Uterus (tissue), 4 donors: ENCODE results near the gene KCNMA1. TPM values are rescaled to one million over a fixed set of nuclear protein-coding genes. Genes with fewer than 3 reads are reported as not detected.
A peak's percentile ranks its signal among the peaks of the same experiment; 100 is the strongest.

Experiments
- DNase-seq, 2 donors: peaks; one replicate each; pipeline ENCODE4 v3.0.0-alpha.2; 2019 to 2020
- H3K27ac ChIP-seq, 2 donors: fragments of 200-600 bp; sonication (generic); 1 replicate in 1 of 2; 2 replicates in 1 of 2; pipeline ENCODE4 v1.5.1; 2016 to 2018
- H3K27me3 ChIP-seq, 2 donors: fragments of 200-600 bp; sonication (generic); one replicate each; pipeline ENCODE4 v1.5.1; 2018 to 2019; ENCODE audit warnings: control low read depth in 1 of 2
- H3K36me3 ChIP-seq, 2 donors: fragments of 200-600 bp; sonication (generic); one replicate each; pipeline ENCODE4 v1.5.1; 2019; ENCODE audit warnings: control low read depth in 1 of 2
- H3K4me1 ChIP-seq, 2 donors: fragments of 200-600 bp; sonication (generic); one replicate each; pipeline ENCODE4 v1.5.1; 2018 to 2019; ENCODE audit warnings: control low read depth in 1 of 2
- H3K4me3 ChIP-seq, 2 donors: fragments of 200-600 bp; sonication (generic); 1 replicate in 1 of 2; 2 replicates in 1 of 2; pipeline ENCODE4 v1.5.1; 2018 to 2019; ENCODE audit warnings: mild to moderate bottlenecking in 1 of 2
- H3K9me3 ChIP-seq, 2 donors: fragments of 200-600 bp; sonication (generic); one replicate each; pipeline ENCODE4 v1.5.1; 2019; ENCODE audit warnings: control low read depth in 1 of 2
- POLR2A ChIP-seq, 2 donors: fragments of 450-650 bp; IDR thresholded peaks; one replicate each; pipeline ENCODE4 v1.6.1; 2016; ENCODE audit warnings: antibody characterized with exemption in 2 of 2, mild to moderate bottlenecking in 1 of 2, moderate library complexity in 1 of 2
- intact Hi-C: fragments of 100-400 bp; cut with DNase I; formaldehyde crosslinking; loops from one replicate; pipeline ENCODE4 v1.15.1; 2023; ENCODE audit warnings: low total_unique reads
- total RNA-seq, 4 donors: library from RNA; depleted of rRNA in 3 of 4; stranded (reverse); fragments of >200 nt in 3 of 4; gene quantifications; one replicate each; pipeline versions ENCODE4 v1.1.0 to v1.2.4, GENCODE V29; 2014 to 2023
- TF ChIP-seq, protein P1 (sequence below), 4 experiments: fragments of 200-600 bp in 2 of 4; fragments of 450-650 bp in 2 of 4; sonication (generic) in 2 of 4; IDR thresholded peaks; one replicate each; pipeline ENCODE4 v1.5.1; 2016 to 2019; ENCODE audit warnings: antibody characterized with exemption in 4 of 4, mild to moderate bottlenecking in 2 of 4, moderate library complexity in 1 of 4
- donor health status: DM: yes; HTN: yes; CAD: no.

The KCNMA1 gene
- total RNA-seq, 4 donors from 2014 or later, result 86.2 to 236 (median 164) TPM

DNA sequence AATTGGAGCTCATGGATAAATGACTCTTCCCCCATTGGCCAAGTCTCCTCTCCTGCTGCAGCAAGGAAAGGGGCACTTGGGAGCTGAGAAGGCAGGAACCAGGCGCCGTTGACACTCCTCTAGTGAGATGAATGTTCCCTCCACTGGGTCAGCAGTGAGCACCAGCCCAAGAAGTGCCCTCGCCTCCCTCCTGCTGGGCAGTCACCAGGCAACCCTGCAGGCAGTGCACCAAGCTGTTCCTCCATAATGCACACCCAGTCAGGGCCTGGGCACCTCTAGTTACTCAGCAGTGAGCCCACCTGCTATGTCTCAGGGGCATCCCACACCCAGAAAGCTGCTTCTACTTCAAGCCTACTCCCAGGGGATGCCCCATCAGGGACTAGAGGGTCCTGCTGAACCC, 84.3 kb downstream of the KCNMA1 start:
- peak overlapping the region in 1 of 2 donors; percentile 28 for H3K27ac ChIP-seq

DNA sequence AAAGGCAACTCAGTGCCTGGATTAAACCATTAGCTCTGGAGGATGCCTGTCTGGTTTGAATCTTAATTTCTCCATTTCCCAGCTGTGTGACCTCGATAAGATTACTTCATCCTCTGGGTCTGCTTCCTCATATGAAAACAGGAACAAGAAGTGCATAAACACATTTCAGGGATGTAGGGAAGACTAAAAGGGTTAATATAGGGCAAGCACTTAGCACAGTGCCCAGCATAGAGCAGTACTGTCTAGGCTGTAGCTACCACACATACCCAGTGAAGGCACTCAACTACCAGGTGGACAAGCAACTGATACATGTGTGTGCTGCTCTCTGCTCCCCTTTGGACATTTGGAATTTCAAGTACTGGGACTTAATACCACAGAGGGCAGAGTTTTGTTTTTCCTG, 85.4 kb downstream of the KCNMA1 start:
- H3K36me3 ChIP-seq, result no peaks in the 10 kb centered on the region
- TF ChIP-seq, protein P1, sequence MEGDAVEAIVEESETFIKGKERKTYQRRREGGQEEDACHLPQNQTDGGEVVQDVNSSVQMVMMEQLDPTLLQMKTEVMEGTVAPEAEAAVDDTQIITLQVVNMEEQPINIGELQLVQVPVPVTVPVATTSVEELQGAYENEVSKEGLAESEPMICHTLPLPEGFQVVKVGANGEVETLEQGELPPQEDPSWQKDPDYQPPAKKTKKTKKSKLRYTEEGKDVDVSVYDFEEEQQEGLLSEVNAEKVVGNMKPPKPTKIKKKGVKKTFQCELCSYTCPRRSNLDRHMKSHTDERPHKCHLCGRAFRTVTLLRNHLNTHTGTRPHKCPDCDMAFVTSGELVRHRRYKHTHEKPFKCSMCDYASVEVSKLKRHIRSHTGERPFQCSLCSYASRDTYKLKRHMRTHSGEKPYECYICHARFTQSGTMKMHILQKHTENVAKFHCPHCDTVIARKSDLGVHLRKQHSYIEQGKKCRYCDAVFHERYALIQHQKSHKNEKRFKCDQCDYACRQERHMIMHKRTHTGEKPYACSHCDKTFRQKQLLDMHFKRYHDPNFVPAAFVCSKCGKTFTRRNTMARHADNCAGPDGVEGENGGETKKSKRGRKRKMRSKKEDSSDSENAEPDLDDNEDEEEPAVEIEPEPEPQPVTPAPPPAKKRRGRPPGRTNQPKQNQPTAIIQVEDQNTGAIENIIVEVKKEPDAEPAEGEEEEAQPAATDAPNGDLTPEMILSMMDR (IDR thresholded peaks at IDR 0.05), result no peak
- TF ChIP-seq POLR2A (IDR thresholded peaks at IDR 0.05), result no peak
- H3K9me3 ChIP-seq, result no peaks in the 10 kb centered on the region
- DNase-seq, result no peak
- H3K27ac ChIP-seq, result peak overlapping the region in 1 of 2 donors; percentile 11
- H3K4me3 ChIP-seq, result no peak overlapping the region
- intact Hi-C loops, result no loop called here
- H3K4me1 ChIP-seq, result no peaks in the 10 kb centered on the region
- H3K27me3 ChIP-seq, result no peaks in the 10 kb centered on the region

More for the DNA sequence above, 84.3 kb downstream of the KCNMA1 start:
- H3K36me3 ChIP-seq, result no peaks in the 10 kb centered on the region
- intact Hi-C loops, result no loop called here
- no peak for TF ChIP-seq POLR2A (IDR thresholded peaks at IDR 0.05)
- TF ChIP-seq, protein P1 (IDR thresholded peaks at IDR 0.05), result no peak
- no peaks in the 10 kb centered on the region for H3K27me3 ChIP-seq
- H3K9me3 ChIP-seq, result no peaks in the 10 kb centered on the region
- DNase-seq, result no peak
- no peaks in the 10 kb centered on the region for H3K4me1 ChIP-seq
- no peak overlapping the region for H3K4me3 ChIP-seq

DNA sequence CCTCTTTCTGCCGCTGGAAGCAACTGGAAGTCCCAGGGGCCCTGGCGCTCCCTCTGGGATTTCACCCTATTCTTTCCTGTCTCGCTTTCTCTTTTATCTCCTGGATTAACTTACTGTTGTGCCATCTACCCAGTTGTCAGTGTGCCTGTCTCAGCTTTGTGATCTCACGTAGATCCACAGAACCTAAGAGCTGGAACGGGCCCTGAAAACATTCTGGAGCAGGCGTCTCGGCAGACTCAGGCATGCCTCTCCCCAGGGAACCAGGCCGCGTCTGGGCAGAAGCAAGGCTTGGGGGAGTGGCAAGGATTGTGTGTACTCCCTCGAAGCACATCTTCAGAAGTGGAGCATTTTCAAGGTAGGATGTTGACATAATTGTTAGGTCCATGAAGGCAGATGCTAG, 87.2 kb downstream of the KCNMA1 start:
- Histone ChIP-seq H3K27ac (peak overlapping the region; percentile 32 to 52), H3K4me1 (no peaks in the 10 kb centered on the region), H3K27me3 (no peaks in the 10 kb centered on the region), H3K4me3 (no peak overlapping the region), H3K9me3 (no peaks in the 10 kb centered on the region), H3K36me3 (no peaks in the 10 kb centered on the region)
- no peak for DNase-seq
- intact Hi-C loops, result no loop called here
- TF ChIP-seq, protein P1 (IDR thresholded peaks at IDR 0.05), result no peak
- TF ChIP-seq POLR2A (IDR thresholded peaks at IDR 0.05), result no peak

DNA sequence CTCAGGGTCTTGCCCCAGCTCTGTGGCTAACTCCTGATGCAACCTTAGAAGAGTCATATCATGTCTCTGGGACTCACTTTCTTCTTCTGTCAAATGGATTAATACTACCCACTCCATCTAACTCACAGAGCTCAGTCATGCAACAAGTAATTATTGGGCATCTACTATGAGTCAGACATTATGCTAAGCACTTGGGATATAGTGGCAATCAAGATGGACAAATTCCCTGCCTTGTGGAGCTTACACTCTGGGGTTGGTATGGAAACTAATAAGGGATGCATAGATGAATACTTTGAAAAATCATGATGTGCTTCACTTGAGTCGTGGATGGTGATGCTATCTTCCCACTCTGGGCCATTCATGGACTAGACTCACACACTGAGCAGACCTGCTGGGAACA, 88.9 kb downstream of the KCNMA1 start:
- H3K36me3 ChIP-seq, result no peaks in the 10 kb centered on the region
- TF ChIP-seq, protein P1 (IDR thresholded peaks at IDR 0.05), result no peak
- TF ChIP-seq POLR2A (IDR thresholded peaks at IDR 0.05), result no peak
- H3K27ac ChIP-seq, result no peak overlapping the region
- no peaks in the 10 kb centered on the region for H3K4me1 ChIP-seq
- H3K9me3 ChIP-seq, result no peaks in the 10 kb centered on the region
- H3K27me3 ChIP-seq, result no peaks in the 10 kb centered on the region
- no peak overlapping the region for H3K4me3 ChIP-seq
- intact Hi-C loops, result no loop called here
- DNase-seq, result no peak

DNA sequence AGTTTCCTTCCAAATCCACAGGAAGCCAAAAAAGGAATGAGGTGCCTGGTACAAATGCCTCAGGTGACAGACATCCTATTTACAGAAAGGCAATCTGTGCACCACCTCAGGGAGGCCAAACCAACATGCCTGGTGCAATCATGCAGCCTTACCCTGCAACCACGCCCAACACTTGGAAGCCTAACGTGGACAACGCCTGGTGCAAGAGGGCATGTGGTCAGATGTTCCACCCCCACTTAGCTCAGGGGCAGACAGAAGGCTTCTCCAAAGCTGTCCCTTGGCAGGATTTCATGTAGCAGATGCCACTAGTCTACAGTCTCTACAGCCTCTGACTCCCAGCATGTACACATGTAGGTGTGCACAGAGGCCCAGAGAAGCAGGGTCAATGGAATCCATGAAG, 89.5 kb downstream of the KCNMA1 start:
- TF ChIP-seq, protein P1 (IDR thresholded peaks at IDR 0.05), result no peak
- no peak for TF ChIP-seq POLR2A (IDR thresholded peaks at IDR 0.05)
- no peak overlapping the region for H3K4me3 ChIP-seq
- no peaks in the 10 kb centered on the region for H3K27me3 ChIP-seq
- no peaks in the 10 kb centered on the region for H3K4me1 ChIP-seq
- DNase-seq, result no peak
- no peaks in the 10 kb centered on the region for H3K9me3 ChIP-seq
- no peaks in the 10 kb centered on the region for H3K36me3 ChIP-seq
- intact Hi-C loops, result no loop called here
- no peak overlapping the region for H3K27ac ChIP-seq
